ENCODE results near the gene ABHD6.

The ABHD6 gene

GRCh38 chr3:58231666-58232065 lies 5.9 kb upstream of the ABHD6 start:
- Histone ChIP-seq H3K4me3 (ENCODE audit: low read depth in 1 of 2, low read length in 1 of 2) (no peak overlapping the region), H3K27me3 (peaks cover 9% of the 10 kb centered on the region), H3K27ac (no peak overlapping the region), H3K4me1 (ENCODE audit: control insufficient read depth in 1 of 2, insufficient read depth in 1 of 2, low read depth in 1 of 2, low read length in 1 of 2) (peaks cover 0 to 12% of the 10 kb centered on the region in 2 experiments), H3K9me3 (no peaks in the 10 kb centered on the region), H3K36me3 (no peaks in the 10 kb centered on the region)
- TF ChIP-seq CTCF (IDR thresholded peaks at IDR 0.05): no peak

- no peak for TF ChIP-seq CTCF (IDR thresholded peaks at IDR 0.05)
- peaks cover 26% of the 10 kb centered on the region for H3K27me3 ChIP-seq
- H3K4me3 ChIP-seq (ENCODE audit: low read depth in 1 of 2, low read length in 1 of 2): no peak overlapping the region
- H3K36me3 ChIP-seq: no peaks in the 10 kb centered on the region
- no peak overlapping the region for H3K27ac ChIP-seq
- H3K9me3 ChIP-seq: no peaks in the 10 kb centered on the region
- peaks cover 13 to 25% of the 10 kb centered on the region in 2 experiments for H3K4me1 ChIP-seq (ENCODE audit: control insufficient read depth in 1 of 2, insufficient read depth in 1 of 2, low read depth in 1 of 2, low read length in 1 of 2)
Measured at GRCh38 chr3:58234516-58234931, 3.1 kb upstream of the ABHD6 start.

- peaks cover 26% of the 10 kb centered on the region for H3K27me3 ChIP-seq
- no peak overlapping the region for H3K27ac ChIP-seq
- no peak for TF ChIP-seq CTCF (IDR thresholded peaks at IDR 0.05)
- peaks cover 13 to 25% of the 10 kb centered on the region in 2 experiments for H3K4me1 ChIP-seq (ENCODE audit: control insufficient read depth in 1 of 2, insufficient read depth in 1 of 2, low read depth in 1 of 2, low read length in 1 of 2)
- no peaks in the 10 kb centered on the region for H3K9me3 ChIP-seq
- no peaks in the 10 kb centered on the region for H3K36me3 ChIP-seq
- H3K4me3 ChIP-seq (ENCODE audit: low read depth in 1 of 2, low read length in 1 of 2): no peak overlapping the region
Measured at GRCh38 chr3:58235970-58236369, 1.6 kb upstream of the ABHD6 start.

GRCh38 chr3:58236527-58237237 lies 910 bp upstream of the ABHD6 start:
- H3K27ac ChIP-seq: peak overlapping the region; percentile 56
- H3K4me3 ChIP-seq (ENCODE audit: low read depth in 1 of 2, low read length in 1 of 2): peak overlapping the region; percentile 66 to 93
- no peaks in the 10 kb centered on the region for H3K36me3 ChIP-seq
- peaks cover 26% of the 10 kb centered on the region for H3K27me3 ChIP-seq
- H3K4me1 ChIP-seq (ENCODE audit: control insufficient read depth in 1 of 2, insufficient read depth in 1 of 2, low read depth in 1 of 2, low read length in 1 of 2): peaks cover 13 to 19% of the 10 kb centered on the region in 2 experiments
- no peaks in the 10 kb centered on the region for H3K9me3 ChIP-seq
- no peak for TF ChIP-seq CTCF (IDR thresholded peaks at IDR 0.05)

- H3K4me1 ChIP-seq (ENCODE audit: control insufficient read depth in 1 of 2, insufficient read depth in 1 of 2, low read depth in 1 of 2, low read length in 1 of 2): peaks cover 13% of the 10 kb centered on the region in 2 experiments
- H3K4me3 ChIP-seq (ENCODE audit: low read depth in 1 of 2, low read length in 1 of 2): peak overlapping the region; percentile 66 to 93
- H3K27ac ChIP-seq: peak overlapping the region; percentile 56
- no peaks in the 10 kb centered on the region for H3K9me3 ChIP-seq
- H3K36me3 ChIP-seq: no peaks in the 10 kb centered on the region
- TF ChIP-seq CTCF (IDR thresholded peaks at IDR 0.05): no peak
- H3K27me3 ChIP-seq: peaks cover 26% of the 10 kb centered on the region
Measured at GRCh38 chr3:58237941-58238681, 519 bp downstream of the ABHD6 start.

All from neutrophil (primary cell).